ENCODE results near the gene BICC1.

DNA sequence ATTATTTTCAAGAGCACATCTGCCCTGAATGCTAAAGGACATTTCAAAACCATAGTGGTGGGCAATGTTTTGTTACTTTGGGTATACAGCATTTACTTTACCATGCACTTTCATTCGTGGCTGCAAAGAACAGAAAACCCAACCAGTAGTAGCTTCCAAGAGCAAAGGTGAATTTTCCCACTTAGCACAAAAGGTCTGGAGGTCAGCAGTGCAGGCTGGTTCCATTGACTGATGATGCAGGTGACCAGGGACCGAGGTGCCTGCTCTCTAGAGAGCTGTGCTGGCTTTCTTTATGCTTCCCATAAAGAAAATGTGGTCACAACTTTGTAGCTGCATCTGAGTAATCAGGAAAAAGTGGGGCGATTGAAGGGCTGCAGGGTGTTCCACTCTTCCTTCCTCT, 240.0 kb downstream of the BICC1 start:
- TF ChIP-seq, protein P1, sequence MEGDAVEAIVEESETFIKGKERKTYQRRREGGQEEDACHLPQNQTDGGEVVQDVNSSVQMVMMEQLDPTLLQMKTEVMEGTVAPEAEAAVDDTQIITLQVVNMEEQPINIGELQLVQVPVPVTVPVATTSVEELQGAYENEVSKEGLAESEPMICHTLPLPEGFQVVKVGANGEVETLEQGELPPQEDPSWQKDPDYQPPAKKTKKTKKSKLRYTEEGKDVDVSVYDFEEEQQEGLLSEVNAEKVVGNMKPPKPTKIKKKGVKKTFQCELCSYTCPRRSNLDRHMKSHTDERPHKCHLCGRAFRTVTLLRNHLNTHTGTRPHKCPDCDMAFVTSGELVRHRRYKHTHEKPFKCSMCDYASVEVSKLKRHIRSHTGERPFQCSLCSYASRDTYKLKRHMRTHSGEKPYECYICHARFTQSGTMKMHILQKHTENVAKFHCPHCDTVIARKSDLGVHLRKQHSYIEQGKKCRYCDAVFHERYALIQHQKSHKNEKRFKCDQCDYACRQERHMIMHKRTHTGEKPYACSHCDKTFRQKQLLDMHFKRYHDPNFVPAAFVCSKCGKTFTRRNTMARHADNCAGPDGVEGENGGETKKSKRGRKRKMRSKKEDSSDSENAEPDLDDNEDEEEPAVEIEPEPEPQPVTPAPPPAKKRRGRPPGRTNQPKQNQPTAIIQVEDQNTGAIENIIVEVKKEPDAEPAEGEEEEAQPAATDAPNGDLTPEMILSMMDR (IDR thresholded peaks at IDR 0.05), result no peak
- TF ChIP-seq POLR2A (IDR thresholded peaks at IDR 0.05) (no peak), EP300 (IDR thresholded peaks at IDR 0.05) (no peak)
